ENCODE data around the gene MTPN. TPM values are rescaled to one million over a fixed set of nuclear protein-coding genes. Genes with fewer than 3 reads are reported as not detected.

MTPN gene
- polyA plus RNA-seq, 3 donors, result 73.6 to 156 (median 142) TPM

- Histone ChIP-seq H4K20me1 (ENCODE audit: insufficient read depth, low read length) (no peaks in the 10 kb centered on the region), H3K79me2 (ENCODE audit: insufficient read depth, low read length) (no peaks in the 10 kb centered on the region), H3K4me1 (ENCODE audit: control insufficient read depth in 1 of 2, insufficient read depth in 2 of 2, low read length in 2 of 2) (no peaks in the 10 kb centered on the region), H3K4me3 (replicated peaks in 1 of 3; ENCODE audit: low read depth in 2 of 3, low read length in 3 of 3) (no peak overlapping the region), H3K9ac (ENCODE audit: insufficient read depth, low read length, poor library complexity, severe bottlenecking) (no peak overlapping the region), H3K36me3 (replicated peaks in 1 of 2; ENCODE audit: control insufficient read depth in 1 of 2, insufficient read depth in 2 of 2, low read length in 2 of 2) (no peaks in the 10 kb centered on the region), H3K4me2 (replicated peaks; ENCODE audit: extremely low read depth, low read length, poor library complexity, severe bottlenecking) (no peak overlapping the region), H3K27ac (ENCODE audit: low read depth in 1 of 2, low read length in 2 of 2) (no peak overlapping the region), H3K9me3 (replicated peaks in 1 of 2; ENCODE audit: control insufficient read depth in 1 of 2, insufficient read depth in 1 of 2, low read length in 2 of 2) (peaks cover 0 to 3% of the 10 kb centered on the region in 2 donors), H2AFZ (ENCODE audit: insufficient read depth, low read depth, low read length, poor library complexity, severe bottlenecking) (no peak overlapping the region), H3K27me3 (ENCODE audit: control insufficient read depth in 2 of 2, insufficient read depth in 2 of 2, low read length in 2 of 2) (no peaks in the 10 kb centered on the region)
- H3K4me3 Mint-ChIP-seq, result no peak overlapping the region
- intact Hi-C loops (cut with micrococcal nuclease), result no loop called here
- WGBS (ENCODE audit: insufficient coverage), result 92% methylated on average over 2 of the region's 3 CpGs
- no peaks in the 10 kb centered on the region for H3K4me1 Mint-ChIP-seq
- H3K27me3 Mint-ChIP-seq (ENCODE audit: low read depth in 3 of 3), result peaks cover 0 to 3% (median 0%) of the 10 kb centered on the region in 3 donors
- no peak for DNase-seq
- no peaks in the 10 kb centered on the region for H3K36me3 Mint-ChIP-seq
- H3K27ac Mint-ChIP-seq, result no peak overlapping the region
- TF ChIP-seq CTCF (IDR thresholded peaks at IDR 0.05), result no peak
- H3K9me3 Mint-ChIP-seq, result peaks cover 0 to 3% (median 2%) of the 10 kb centered on the region in 7 donors
These were observed 78.9 kb downstream of the MTPN start for GRCh38 chr7:135898226-135898625.

GRCh38 chr7:135894816-135895215 is 82.3 kb downstream of the MTPN start:
- Histone ChIP-seq H2AFZ (ENCODE audit: insufficient read depth, low read depth, low read length, poor library complexity, severe bottlenecking) (no peak overlapping the region), H3K9me3 (replicated peaks in 1 of 2; ENCODE audit: control insufficient read depth in 1 of 2, insufficient read depth in 1 of 2, low read length in 2 of 2) (peaks cover 0 to 3% of the 10 kb centered on the region in 2 donors), H3K4me3 (replicated peaks in 1 of 3; ENCODE audit: low read depth in 2 of 3, low read length in 3 of 3) (no peak overlapping the region), H3K4me1 (ENCODE audit: control insufficient read depth in 1 of 2, insufficient read depth in 2 of 2, low read length in 2 of 2) (no peaks in the 10 kb centered on the region), H3K9ac (ENCODE audit: insufficient read depth, low read length, poor library complexity, severe bottlenecking) (no peak overlapping the region), H4K20me1 (ENCODE audit: insufficient read depth, low read length) (no peaks in the 10 kb centered on the region), H3K36me3 (replicated peaks in 1 of 2; ENCODE audit: control insufficient read depth in 1 of 2, insufficient read depth in 2 of 2, low read length in 2 of 2) (no peaks in the 10 kb centered on the region), H3K27me3 (ENCODE audit: control insufficient read depth in 2 of 2, insufficient read depth in 2 of 2, low read length in 2 of 2) (no peaks in the 10 kb centered on the region), H3K4me2 (replicated peaks; ENCODE audit: extremely low read depth, low read length, poor library complexity, severe bottlenecking) (no peak overlapping the region), H3K27ac (ENCODE audit: low read depth in 1 of 2, low read length in 2 of 2) (no peak overlapping the region), H3K79me2 (ENCODE audit: insufficient read depth, low read length) (no peaks in the 10 kb centered on the region)
- no peak overlapping the region for H3K27ac Mint-ChIP-seq
- intact Hi-C loops (cut with micrococcal nuclease), result no loop called here
- DNase-seq, result no peak
- H3K4me1 Mint-ChIP-seq, result no peaks in the 10 kb centered on the region
- no peak for TF ChIP-seq CTCF (IDR thresholded peaks at IDR 0.05)
- H3K27me3 Mint-ChIP-seq (ENCODE audit: low read depth in 3 of 3), result peaks cover 0 to 3% (median 0%) of the 10 kb centered on the region in 3 donors
- no peaks in the 10 kb centered on the region for H3K36me3 Mint-ChIP-seq
- WGBS (ENCODE audit: insufficient coverage), result 100% methylated on average over 3 of the region's 3 CpGs
- H3K4me3 Mint-ChIP-seq, result no peak overlapping the region
- H3K9me3 Mint-ChIP-seq, result peaks cover 0 to 3% (median 2%) of the 10 kb centered on the region in 7 donors

Measured in CD14-positive monocyte (primary cell).